ENCODE results near the gene GLG1. TPM values are rescaled to one million over a fixed set of nuclear protein-coding genes. Genes with fewer than 3 reads are reported as not detected.

The GLG1 gene
- total and polyA plus RNA-seq, 4 donors = 22.2 to 71.5 (median 47.9) TPM

DNA sequence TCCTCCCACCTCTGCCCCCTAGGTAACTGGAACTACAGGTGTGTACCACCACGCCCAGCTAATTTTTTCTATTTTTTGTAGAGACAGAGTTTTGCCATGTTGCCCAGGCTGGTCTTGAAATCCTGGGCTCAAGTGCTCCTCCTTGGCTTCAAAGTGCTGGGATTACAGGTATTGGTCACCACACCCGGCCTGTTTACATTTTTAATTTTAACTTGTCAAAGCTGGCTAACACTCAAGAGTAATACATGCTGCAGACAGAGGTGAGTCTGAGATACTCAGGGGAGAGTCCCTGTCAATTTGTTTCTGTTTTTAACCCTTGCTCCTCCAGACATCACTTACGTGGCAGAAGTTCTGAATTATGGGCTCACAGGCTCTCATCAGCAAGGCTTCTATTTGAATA, 134.9 kb downstream of the GLG1 start:
- Histone ChIP-seq H3K27me3 (ENCODE audit: control insufficient read depth in 4 of 4, insufficient read depth in 4 of 4, low read length in 3 of 4) (no peaks in the 10 kb centered on the region), H3K27ac (ENCODE audit: low read depth in 1 of 2, low read length in 2 of 2) (no peak overlapping the region), H3K36me3 (ENCODE audit: control insufficient read depth in 4 of 4, insufficient read depth in 3 of 4, low read depth in 1 of 4, low read length in 3 of 4) (peaks cover 14 to 73% (median 55%) of the 10 kb centered on the region in 4 donors), H3K4me3 (ENCODE audit: low read depth in 1 of 3, low read length in 3 of 3) (no peak overlapping the region), H3K4me1 (ENCODE audit: control insufficient read depth in 4 of 4, insufficient read depth in 4 of 4, low read length in 3 of 4) (no peaks in the 10 kb centered on the region), H3K9ac (ENCODE audit: low read depth in 1 of 2, low read length in 2 of 2) (no peak overlapping the region), H3K9me3 (ENCODE audit: control insufficient read depth in 4 of 4, low read length in 3 of 4) (no peaks in the 10 kb centered on the region)
- WGBS = 88% methylated on average over 3 of the region's 3 CpGs
- no peak for DNase-seq (ENCODE audit: low spot score)
- TF ChIP-seq SP1 (IDR thresholded peaks at IDR 0.05) (no peak), RAD21 (IDR thresholded peaks at IDR 0.05) (no peak), FOXA2 (IDR thresholded peaks at IDR 0.05) (no peak), ZBTB33 (IDR thresholded peaks at IDR 0.05) (no peak), RXRA (IDR thresholded peaks at IDR 0.05) (no peak)

- Histone ChIP-seq H3K27ac (ENCODE audit: low read depth in 1 of 2, low read length in 2 of 2) (no peak overlapping the region), H3K4me3 (ENCODE audit: low read depth in 1 of 3, low read length in 3 of 3) (no peak overlapping the region), H3K27me3 (ENCODE audit: control insufficient read depth in 4 of 4, insufficient read depth in 4 of 4, low read length in 3 of 4) (no peaks in the 10 kb centered on the region), H3K4me1 (ENCODE audit: control insufficient read depth in 4 of 4, insufficient read depth in 4 of 4, low read length in 3 of 4) (no peaks in the 10 kb centered on the region), H3K9me3 (ENCODE audit: control insufficient read depth in 4 of 4, low read length in 3 of 4) (no peaks in the 10 kb centered on the region), H3K36me3 (ENCODE audit: control insufficient read depth in 4 of 4, insufficient read depth in 3 of 4, low read depth in 1 of 4, low read length in 3 of 4) (peaks cover 18 to 80% (median 60%) of the 10 kb centered on the region in 4 donors), H3K9ac (ENCODE audit: low read depth in 1 of 2, low read length in 2 of 2) (no peak overlapping the region)
- TF ChIP-seq NR2F2 (IDR thresholded peaks at IDR 0.05) = no peak
- no peak for TF ChIP-seq TAF1 (conservative IDR thresholded peaks at IDR 0.05)
- TF ChIP-seq FOXA2 (IDR thresholded peaks at IDR 0.05) = no peak
- DNase-seq (ENCODE audit: low spot score) = no peak
- 76% methylated on average over 6 of the region's 6 CpGs for WGBS
Measured at GRCh38 chr16:74469946-74470478, 136.9 kb downstream of the GLG1 start.

GRCh38 chr16:74468807-74469525, 137.9 kb downstream of the GLG1 start:
- WGBS = 93% methylated on average over 9 of the region's 9 CpGs
- no peak overlapping the region for H3K27ac ChIP-seq (ENCODE audit: low read depth in 1 of 2, low read length in 2 of 2)

More at GRCh38 chr16:74468807-74469525, 137.9 kb downstream of the GLG1 start:
- no peaks in the 10 kb centered on the region for H3K4me1 ChIP-seq (ENCODE audit: control insufficient read depth in 4 of 4, insufficient read depth in 4 of 4, low read length in 3 of 4)
- peaks cover 14 to 80% (median 62%) of the 10 kb centered on the region in 4 donors for H3K36me3 ChIP-seq (ENCODE audit: control insufficient read depth in 4 of 4, insufficient read depth in 3 of 4, low read depth in 1 of 4, low read length in 3 of 4)
- H3K9me3 ChIP-seq (ENCODE audit: control insufficient read depth in 4 of 4, low read length in 3 of 4) = no peaks in the 10 kb centered on the region
- TF ChIP-seq RXRA (IDR thresholded peaks at IDR 0.05) = no peak
- TF ChIP-seq CTCF (IDR thresholded peaks at IDR 0.05; ENCODE audit: low read depth, low read length, missing input control) = no peak
- TF ChIP-seq, protein P1, sequence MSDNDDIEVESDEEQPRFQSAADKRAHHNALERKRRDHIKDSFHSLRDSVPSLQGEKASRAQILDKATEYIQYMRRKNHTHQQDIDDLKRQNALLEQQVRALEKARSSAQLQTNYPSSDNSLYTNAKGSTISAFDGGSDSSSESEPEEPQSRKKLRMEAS (IDR thresholded peaks at IDR 0.05) = no peak
- no peak for TF ChIP-seq FOXA2 (IDR thresholded peaks at IDR 0.05)
- no peak for TF ChIP-seq YY1 (IDR thresholded peaks at IDR 0.05)
- TF ChIP-seq TAF1 (conservative IDR thresholded peaks at IDR 0.05) = no peak
- no peak for TF ChIP-seq JUND (IDR thresholded peaks at IDR 0.05)
- TF ChIP-seq, protein P2, sequence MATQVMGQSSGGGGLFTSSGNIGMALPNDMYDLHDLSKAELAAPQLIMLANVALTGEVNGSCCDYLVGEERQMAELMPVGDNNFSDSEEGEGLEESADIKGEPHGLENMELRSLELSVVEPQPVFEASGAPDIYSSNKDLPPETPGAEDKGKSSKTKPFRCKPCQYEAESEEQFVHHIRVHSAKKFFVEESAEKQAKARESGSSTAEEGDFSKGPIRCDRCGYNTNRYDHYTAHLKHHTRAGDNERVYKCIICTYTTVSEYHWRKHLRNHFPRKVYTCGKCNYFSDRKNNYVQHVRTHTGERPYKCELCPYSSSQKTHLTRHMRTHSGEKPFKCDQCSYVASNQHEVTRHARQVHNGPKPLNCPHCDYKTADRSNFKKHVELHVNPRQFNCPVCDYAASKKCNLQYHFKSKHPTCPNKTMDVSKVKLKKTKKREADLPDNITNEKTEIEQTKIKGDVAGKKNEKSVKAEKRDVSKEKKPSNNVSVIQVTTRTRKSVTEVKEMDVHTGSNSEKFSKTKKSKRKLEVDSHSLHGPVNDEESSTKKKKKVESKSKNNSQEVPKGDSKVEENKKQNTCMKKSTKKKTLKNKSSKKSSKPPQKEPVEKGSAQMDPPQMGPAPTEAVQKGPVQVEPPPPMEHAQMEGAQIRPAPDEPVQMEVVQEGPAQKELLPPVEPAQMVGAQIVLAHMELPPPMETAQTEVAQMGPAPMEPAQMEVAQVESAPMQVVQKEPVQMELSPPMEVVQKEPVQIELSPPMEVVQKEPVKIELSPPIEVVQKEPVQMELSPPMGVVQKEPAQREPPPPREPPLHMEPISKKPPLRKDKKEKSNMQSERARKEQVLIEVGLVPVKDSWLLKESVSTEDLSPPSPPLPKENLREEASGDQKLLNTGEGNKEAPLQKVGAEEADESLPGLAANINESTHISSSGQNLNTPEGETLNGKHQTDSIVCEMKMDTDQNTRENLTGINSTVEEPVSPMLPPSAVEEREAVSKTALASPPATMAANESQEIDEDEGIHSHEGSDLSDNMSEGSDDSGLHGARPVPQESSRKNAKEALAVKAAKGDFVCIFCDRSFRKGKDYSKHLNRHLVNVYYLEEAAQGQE (IDR thresholded peaks at IDR 0.05) = no peak
- no peak for TF ChIP-seq ZBTB33 (IDR thresholded peaks at IDR 0.05)
- TF ChIP-seq GABPA (IDR thresholded peaks at IDR 0.05 in 1 of 2, conservative IDR thresholded peaks at IDR 0.05 in 1 of 2) = no peak
- no peak for TF ChIP-seq HNF4A (conservative IDR thresholded peaks at IDR 0.05)
- TF ChIP-seq RAD21 (IDR thresholded peaks at IDR 0.05) = no peak
- TF ChIP-seq SP1 (IDR thresholded peaks at IDR 0.05) = no peak
- no peak for TF ChIP-seq FOXA1 (IDR thresholded peaks at IDR 0.05)
- no peak for TF ChIP-seq NR2F2 (IDR thresholded peaks at IDR 0.05)
- no peak for DNase-seq (ENCODE audit: low spot score)
- no peak overlapping the region for H3K4me3 ChIP-seq (ENCODE audit: low read depth in 1 of 3, low read length in 3 of 3)
- no peaks in the 10 kb centered on the region for H3K27me3 ChIP-seq (ENCODE audit: control insufficient read depth in 4 of 4, insufficient read depth in 4 of 4, low read length in 3 of 4)
- H3K9ac ChIP-seq (ENCODE audit: low read depth in 1 of 2, low read length in 2 of 2) = no peak overlapping the region
